GM23248 (cell line): ENCODE data around the gene FICD. TPM values are rescaled to one million over a fixed set of nuclear protein-coding genes. Genes with fewer than 3 reads are reported as not detected.

Experiments
- DNase-seq: peaks from one replicate; pipeline ENCODE4 v3.0.0-alpha.2; 2015
- H2AFZ ChIP-seq: fragments of 200-600 bp; sonication (generic); 2 replicates; pipeline ENCODE4 v1.6.1; 2016; ENCODE audit warnings: antibody characterized with exemption
- H3F3A ChIP-seq: fragments of 200-600 bp; sonication (generic); 2 replicates; pipeline ENCODE4 v1.6.1; 2016; ENCODE audit warnings: mild to moderate bottlenecking, antibody characterized with exemption, mixed run types; ENCODE audit not compliant: insufficient read depth
- H3K27ac ChIP-seq: fragments of 200-600 bp; sonication (generic); 2 replicates; pipeline ENCODE4 v1.5.1; 2016; ENCODE audit warnings: mild to moderate bottlenecking
- H3K27me3 ChIP-seq: fragments of 200-600 bp; sonication (generic); replicated peaks from 2 replicates; pipeline ENCODE4 v1.6.1; 2016; ENCODE audit warnings: mild to moderate bottlenecking; ENCODE audit not compliant: insufficient read depth
- H3K36me3 ChIP-seq: fragments of 200-600 bp; sonication (generic); 2 replicates; pipeline ENCODE4 v1.6.1; 2016; ENCODE audit warnings: low read depth, mild to moderate bottlenecking
- H3K4me1 ChIP-seq: fragments of 200-600 bp; sonication (generic); 2 replicates; pipeline ENCODE4 v1.6.1; 2016; ENCODE audit warnings: mild to moderate bottlenecking; ENCODE audit not compliant: insufficient read depth
- H3K4me2 ChIP-seq: fragments of 200-600 bp; sonication (generic); one replicate; pipeline ENCODE4 v1.6.1; 2016; ENCODE audit warnings: mild to moderate bottlenecking; ENCODE audit not compliant: unreplicated experiment
- H3K4me3 ChIP-seq: fragments of 200-600 bp; sonication (generic); 2 replicates; pipeline ENCODE4 v1.5.1; 2016; ENCODE audit warnings: mild to moderate bottlenecking
- H3K79me2 ChIP-seq: fragments of 200-600 bp; sonication (generic); 2 replicates; pipeline ENCODE4 v1.6.1; 2016; ENCODE audit warnings: mild to moderate bottlenecking; ENCODE audit not compliant: insufficient read depth
- H3K9ac ChIP-seq: fragments of 200-600 bp; sonication (generic); 2 replicates; pipeline ENCODE4 v1.6.1; 2016; ENCODE audit warnings: mild to moderate bottlenecking
- H3K9me2 ChIP-seq: fragments of 200-600 bp; sonication (generic); 2 replicates; pipeline ENCODE4 v1.6.1; 2016; ENCODE audit warnings: mixed run types, mild to moderate bottlenecking, moderate library complexity; ENCODE audit not compliant: insufficient read depth
- H3K9me3 ChIP-seq: fragments of 200-600 bp; sonication (generic); one replicate; pipeline ENCODE4 v1.6.1; 2017; ENCODE audit warnings: low read depth
- H4K20me1 ChIP-seq: fragments of 200-600 bp; sonication (generic); 2 replicates; pipeline ENCODE4 v1.6.0; 2016; ENCODE audit not compliant: insufficient read depth
- EZH2 ChIP-seq: fragments of 200-600 bp; sonication (generic); IDR thresholded peaks from 2 replicates; pipeline ENCODE4 v1.6.1; 2018; ENCODE audit warnings: antibody characterized with exemption, mild to moderate bottlenecking; ENCODE audit not compliant: insufficient read depth, poor library complexity, severe bottlenecking
- EZH2phosphoT487 ChIP-seq: fragments of 200-600 bp; sonication (generic); IDR thresholded peaks from 2 replicates; pipeline ENCODE4 v1.6.1; 2018; ENCODE audit warnings: antibody characterized with exemption, moderate library complexity, mild to moderate bottlenecking, low read depth; ENCODE audit not compliant: insufficient read depth
- WGBS, 2 experiments: methylation state at CpG; one replicate each; pipeline ENCODE4 v1.1.6; 2015 to 2017; ENCODE audit warnings: low lambda C conversion rate in 2 of 2, low coverage in 1 of 2; ENCODE audit errors: missing lambda C conversion rate in 2 of 2; 5-methylcytosine and 5-hydroxymethylcytosine counted together
- in situ Hi-C: fragments of 300-500 bp; cut with MboI; formaldehyde crosslinking; loops from 2 replicates; pipeline ENCODE4 v1.15.0; 2020
- polyA plus RNA-seq: library from polyadenylated mRNA; unstranded; fragments of >200 nt; fragmentation: Nextera tagmentation; extraction: Ambion mirVana; gene quantifications from 2 replicates; pipeline ENCODE4 v1.2.1, GENCODE V29; 2016
- total RNA-seq: library from RNA; depleted of rRNA; stranded (reverse); fragments of >200 nt; shearing (Covaris generic); gene quantifications from 2 replicates; pipeline ENCODE4 v1.2.3, GENCODE V29; 2014

The FICD gene
- total and polyA plus RNA-seq, 2 experiments from 2014 or later = 8.6 to 11.6 TPM

GRCh38 chr12:108518101-108518715, 3.1 kb downstream of the FICD start:
- in situ Hi-C loops = no loop called here
- no peaks in the 10 kb centered on the region for H3K9me3 ChIP-seq
- 94% methylated on average over 22 to 24 of the region's 24 CpGs for WGBS, 2 experiments

GRCh38 chr12:108518716-108519496, 3.8 kb downstream of the FICD start:
- Histone ChIP-seq H3K4me3 (no peak overlapping the region), H3K36me3 (peaks cover 33% of the 10 kb centered on the region), H2AFZ (no peak overlapping the region), H3F3A (peaks cover 7% of the 10 kb centered on the region; the same call in 1 of the 2 replicates), H3K9ac (no peak overlapping the region), H4K20me1 (no peaks in the 10 kb centered on the region; the same call in 1 of the 2 replicates), H3K4me1 (peaks cover 16% of the 10 kb centered on the region), H3K9me3 (no peaks in the 10 kb centered on the region), H3K9me2 (no peaks in the 10 kb centered on the region), H3K27me3 (no peaks in the 10 kb centered on the region), H3K79me2 (peaks cover 8% of the 10 kb centered on the region; the same call in 1 of the 2 replicates), H3K4me2 (no peak overlapping the region), H3K27ac (no peak overlapping the region)
- in situ Hi-C loops = no loop called here
- DNase-seq = no peak
- TF ChIP-seq EZH2 (no peak), EZH2phosphoT487 (no peak)
- WGBS, 2 experiments = 85 to 87% methylated on average over 38 to 39 of the region's 39 CpGs

More at GRCh38 chr12:108518101-108518715, 3.1 kb downstream of the FICD start:
- Histone ChIP-seq H3K4me1 (peaks cover 16% of the 10 kb centered on the region), H3K4me3 (no peak overlapping the region), H3K4me2 (no peak overlapping the region), H3K9ac (no peak overlapping the region), H3K9me2 (no peaks in the 10 kb centered on the region), H2AFZ (no peak overlapping the region), H3K27me3 (no peaks in the 10 kb centered on the region), H3K79me2 (peaks cover 8% of the 10 kb centered on the region; the same call in 1 of the 2 replicates), H3K36me3 (peaks cover 26% of the 10 kb centered on the region), H3K27ac (no peak overlapping the region), H3F3A (peaks cover 7% of the 10 kb centered on the region; the same call in 1 of the 2 replicates), H4K20me1 (no peaks in the 10 kb centered on the region; the same call in 1 of the 2 replicates)
- TF ChIP-seq EZH2phosphoT487 (no peak), EZH2 (no peak)
- DNase-seq = no peak

GRCh38 chr12:108519558-108519957, 4.5 kb downstream of the FICD start:
- no peak overlapping the region for H3K27ac ChIP-seq
- no peak overlapping the region for H2AFZ ChIP-seq
- H3F3A ChIP-seq = peaks cover 7% of the 10 kb centered on the region; the same call in 1 of the 2 replicates
- H3K4me1 ChIP-seq = peaks cover 16% of the 10 kb centered on the region
- H3K27me3 ChIP-seq = no peaks in the 10 kb centered on the region
- H3K4me2 ChIP-seq = no peak overlapping the region
- peaks cover 40% of the 10 kb centered on the region for H3K36me3 ChIP-seq
- H4K20me1 ChIP-seq = no peaks in the 10 kb centered on the region; the same call in 1 of the 2 replicates
- peak; percentile 19 for DNase-seq
- H3K79me2 ChIP-seq = peaks cover 8% of the 10 kb centered on the region; the same call in 1 of the 2 replicates
- H3K9me3 ChIP-seq = no peaks in the 10 kb centered on the region
- 64 to 74% methylated on average over 4 of the region's 4 CpGs for WGBS, 2 experiments
- no peak overlapping the region for H3K9ac ChIP-seq
- no peak overlapping the region for H3K4me3 ChIP-seq
- in situ Hi-C loops = no loop called here
- no peaks in the 10 kb centered on the region for H3K9me2 ChIP-seq
- TF ChIP-seq EZH2 = no peak
- TF ChIP-seq EZH2phosphoT487 = no peak

DNA sequence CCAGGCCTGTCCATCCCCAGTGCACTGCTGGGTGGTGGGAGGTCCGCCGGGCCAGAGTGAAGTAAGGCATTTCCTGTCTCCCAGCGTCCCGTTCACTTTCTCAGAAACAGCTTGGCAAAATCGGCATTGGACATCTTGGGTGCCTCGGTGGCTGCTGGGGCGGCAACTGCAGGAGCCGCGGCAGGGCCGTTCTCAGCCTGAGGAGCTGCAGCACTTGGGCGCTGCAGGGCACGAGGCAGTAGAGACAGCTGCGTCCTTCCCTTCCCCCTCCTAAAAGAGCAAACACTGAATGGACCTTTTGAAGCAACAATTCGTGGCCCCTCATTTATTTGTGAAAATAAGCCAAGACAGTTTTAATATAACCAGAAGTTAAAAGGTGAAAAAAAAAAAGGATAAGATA, 8.3 kb downstream of the FICD start:
- H3K9me2 ChIP-seq = no peaks in the 10 kb centered on the region
- H4K20me1 ChIP-seq = no peaks in the 10 kb centered on the region; the same call in 1 of the 2 replicates
- H3K4me2 ChIP-seq = no peak overlapping the region
- TF ChIP-seq EZH2phosphoT487 (no peak), EZH2 (no peak)
- no peak for DNase-seq
- H3K36me3 ChIP-seq = peaks cover 49% of the 10 kb centered on the region
- no peak overlapping the region for H3K4me3 ChIP-seq
- no peak overlapping the region for H2AFZ ChIP-seq
- H3K9ac ChIP-seq = no peak overlapping the region
- no peaks in the 10 kb centered on the region for H3K79me2 ChIP-seq
- H3K4me1 ChIP-seq = peaks cover 20% of the 10 kb centered on the region
- no peaks in the 10 kb centered on the region for H3K9me3 ChIP-seq
- H3F3A ChIP-seq = peaks cover 35% of the 10 kb centered on the region
- in situ Hi-C loops = no loop called here
- H3K27me3 ChIP-seq = no peaks in the 10 kb centered on the region
- no peak overlapping the region for H3K27ac ChIP-seq
- WGBS, 2 experiments = 78 to 81% methylated on average over 14 of the region's 14 CpGs
